Neuron (in vitro differentiated cells): ENCODE measurements around the gene MYO1E.

Experiments
- H2AFZ ChIP-seq: one replicate; pipeline ENCODE4 v1.6.1; 2013; ENCODE audit warnings: low read depth, mild to moderate bottlenecking, inconsistent platforms, low read length, moderate library complexity
- H3K27me3 ChIP-seq: one replicate; pipeline ENCODE4 v1.6.1; 2013; ENCODE audit warnings: low read length; ENCODE audit not compliant: insufficient read depth
- H3K36me3 ChIP-seq: one replicate; pipeline ENCODE4 v1.6.1; 2013; ENCODE audit warnings: low read length; ENCODE audit not compliant: insufficient read depth
- H3K4me1 ChIP-seq: one replicate; pipeline ENCODE4 v1.6.1; 2013; ENCODE audit warnings: low read length; ENCODE audit not compliant: insufficient read depth
- H3K4me3 ChIP-seq: 2 replicates; pipeline ENCODE4 v1.5.1; 2013; ENCODE audit warnings: mild to moderate bottlenecking, low read length, moderate library complexity
- H3K9me3 ChIP-seq: one replicate; pipeline ENCODE4 v1.6.1; 2013; ENCODE audit warnings: low read length

Gene MYO1E

GRCh38 chr15:59378855-59379254, 6.2 kb upstream of the MYO1E start:
- Histone ChIP-seq H3K9me3 (no peaks in the 10 kb centered on the region), H3K36me3 (no peaks in the 10 kb centered on the region), H2AFZ (no peak overlapping the region), H3K4me3 (no peak overlapping the region), H3K27me3 (no peaks in the 10 kb centered on the region), H3K4me1 (peaks cover 7% of the 10 kb centered on the region)

GRCh38 chr15:59377924-59378323, 5.3 kb upstream of the MYO1E start:
- no peak overlapping the region for H2AFZ ChIP-seq
- no peaks in the 10 kb centered on the region for H3K36me3 ChIP-seq
- H3K4me1 ChIP-seq = peaks cover 9% of the 10 kb centered on the region
- no peak overlapping the region for H3K4me3 ChIP-seq
- H3K27me3 ChIP-seq = no peaks in the 10 kb centered on the region
- no peaks in the 10 kb centered on the region for H3K9me3 ChIP-seq

GRCh38 chr15:59376733-59377132, 4.1 kb upstream of the MYO1E start:
- Histone ChIP-seq H3K36me3 (no peaks in the 10 kb centered on the region), H2AFZ (no peak overlapping the region), H3K27me3 (no peaks in the 10 kb centered on the region), H3K9me3 (no peaks in the 10 kb centered on the region), H3K4me3 (no peak overlapping the region), H3K4me1 (peaks cover 9% of the 10 kb centered on the region)

GRCh38 chr15:59373215-59373614, 544 bp upstream of the MYO1E start:
- no peaks in the 10 kb centered on the region for H3K9me3 ChIP-seq
- peaks cover 8% of the 10 kb centered on the region for H3K4me1 ChIP-seq
- peak overlapping the region; percentile 75 for H3K4me3 ChIP-seq
- H3K36me3 ChIP-seq = no peaks in the 10 kb centered on the region
- H3K27me3 ChIP-seq = no peaks in the 10 kb centered on the region
- peak overlapping the region; percentile 96 for H2AFZ ChIP-seq

DNA sequence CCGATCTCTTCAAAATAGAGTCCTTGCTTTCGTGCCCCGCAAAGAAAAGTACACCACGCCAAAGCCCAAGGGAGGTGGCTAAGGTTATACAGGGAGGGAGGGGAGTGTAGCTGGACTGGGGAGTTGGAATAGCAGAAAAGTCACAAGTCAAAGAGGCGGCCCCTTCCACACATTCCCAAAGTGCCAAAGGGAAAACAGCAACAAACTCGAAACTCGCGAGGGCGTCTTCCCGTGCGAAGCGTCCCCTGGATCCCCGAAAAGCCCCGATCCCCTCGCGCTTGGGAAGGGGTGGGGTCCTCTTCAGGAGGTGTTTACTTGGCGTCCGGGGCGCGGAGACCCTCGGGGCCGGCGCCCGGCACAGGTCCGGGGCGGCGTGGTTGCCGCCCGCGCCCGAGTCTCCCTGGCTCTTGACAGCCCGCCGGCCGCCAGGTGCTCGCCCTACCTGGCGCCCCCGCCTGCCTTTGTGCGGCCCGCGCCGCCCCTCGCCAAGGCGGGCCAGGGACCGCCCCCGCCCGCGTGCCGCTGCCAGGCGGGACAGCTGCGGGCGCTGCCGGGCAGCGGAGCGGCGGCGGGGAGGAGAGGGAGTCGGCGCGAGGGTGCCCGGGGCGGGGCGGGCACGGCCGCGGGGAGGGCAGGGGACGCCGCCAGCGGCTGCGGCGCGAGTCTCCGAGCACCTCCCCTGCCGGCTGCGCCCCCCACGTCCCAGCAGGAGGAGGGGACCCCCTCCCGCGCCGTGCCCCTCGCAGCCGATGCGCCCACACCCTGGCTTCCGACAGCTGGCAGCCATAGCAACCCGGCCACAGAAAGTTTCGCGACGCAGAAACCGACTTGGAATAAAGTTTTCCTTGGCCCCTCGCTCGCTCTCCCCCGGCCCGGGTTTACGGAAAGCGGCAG, 966 bp downstream of the MYO1E start:
- Histone ChIP-seq H3K36me3 (no peaks in the 10 kb centered on the region), H3K9me3 (no peaks in the 10 kb centered on the region)

GRCh38 chr15:59369597-59369996, 3.1 kb downstream of the MYO1E start:
- no peaks in the 10 kb centered on the region for H3K9me3 ChIP-seq
- H3K4me3 ChIP-seq = no peak overlapping the region
- H3K27me3 ChIP-seq = no peaks in the 10 kb centered on the region
- no peaks in the 10 kb centered on the region for H3K36me3 ChIP-seq
- H2AFZ ChIP-seq = no peak overlapping the region
- H3K4me1 ChIP-seq = peaks cover 8% of the 10 kb centered on the region

More for the DNA sequence above, 966 bp downstream of the MYO1E start:
- Histone ChIP-seq H3K4me3 (peak overlapping the region; percentile 75), H3K27me3 (no peaks in the 10 kb centered on the region), H3K4me1 (peaks cover 8% of the 10 kb centered on the region), H2AFZ (peak overlapping the region; percentile 97)

DNA sequence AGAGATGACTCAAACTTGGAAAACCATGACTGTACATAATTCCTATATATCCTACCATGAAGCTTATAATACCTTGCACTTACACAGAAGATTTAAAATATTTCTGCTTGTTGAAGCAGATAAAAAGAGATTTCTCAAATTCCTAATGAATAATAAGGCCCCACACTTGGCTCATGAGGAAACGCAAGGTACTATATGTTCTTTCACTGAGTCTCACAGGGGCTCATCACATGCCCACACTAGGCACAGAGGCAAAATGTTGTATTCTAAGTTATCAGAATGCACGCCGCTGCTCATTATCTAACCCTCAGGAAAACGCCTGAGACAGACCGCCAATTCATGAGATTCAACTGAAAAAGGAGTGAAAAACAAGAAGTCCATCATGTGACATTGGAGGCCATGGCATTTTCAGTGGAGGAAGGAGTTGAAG, 5.6 kb downstream of the MYO1E start:
- H3K4me3 ChIP-seq = no peak overlapping the region
- no peaks in the 10 kb centered on the region for H3K36me3 ChIP-seq
- H3K4me1 ChIP-seq = peaks cover 5% of the 10 kb centered on the region
- H3K9me3 ChIP-seq = no peaks in the 10 kb centered on the region
- H2AFZ ChIP-seq = no peak overlapping the region
- H3K27me3 ChIP-seq = no peaks in the 10 kb centered on the region

GRCh38 chr15:59366333-59367021, 6.2 kb downstream of the MYO1E start:
- no peaks in the 10 kb centered on the region for H3K9me3 ChIP-seq
- H3K36me3 ChIP-seq = no peaks in the 10 kb centered on the region
- H3K4me1 ChIP-seq = peaks cover 4% of the 10 kb centered on the region
- no peak overlapping the region for H3K4me3 ChIP-seq
- H3K27me3 ChIP-seq = no peaks in the 10 kb centered on the region
- no peak overlapping the region for H2AFZ ChIP-seq

- no peak overlapping the region for H3K4me3 ChIP-seq
- no peaks in the 10 kb centered on the region for H3K9me3 ChIP-seq
- no peaks in the 10 kb centered on the region for H3K36me3 ChIP-seq
- no peaks in the 10 kb centered on the region for H3K4me1 ChIP-seq
- no peak overlapping the region for H2AFZ ChIP-seq
- H3K27me3 ChIP-seq = no peaks in the 10 kb centered on the region
Observed at GRCh38 chr15:59364248-59364647, 8.4 kb downstream of the MYO1E start.

- Histone ChIP-seq H3K4me3 (no peak overlapping the region), H3K36me3 (no peaks in the 10 kb centered on the region), H3K9me3 (no peaks in the 10 kb centered on the region), H3K4me1 (no peaks in the 10 kb centered on the region), H3K27me3 (no peaks in the 10 kb centered on the region), H2AFZ (no peak overlapping the region)
Observed at GRCh38 chr15:59362331-59362730, 10.3 kb downstream of the MYO1E start.

GRCh38 chr15:59360896-59361295, 11.8 kb downstream of the MYO1E start:
- H3K4me3 ChIP-seq = no peak overlapping the region
- H2AFZ ChIP-seq = no peak overlapping the region
- no peaks in the 10 kb centered on the region for H3K9me3 ChIP-seq
- H3K27me3 ChIP-seq = no peaks in the 10 kb centered on the region
- H3K4me1 ChIP-seq = no peaks in the 10 kb centered on the region
- no peaks in the 10 kb centered on the region for H3K36me3 ChIP-seq

DNA sequence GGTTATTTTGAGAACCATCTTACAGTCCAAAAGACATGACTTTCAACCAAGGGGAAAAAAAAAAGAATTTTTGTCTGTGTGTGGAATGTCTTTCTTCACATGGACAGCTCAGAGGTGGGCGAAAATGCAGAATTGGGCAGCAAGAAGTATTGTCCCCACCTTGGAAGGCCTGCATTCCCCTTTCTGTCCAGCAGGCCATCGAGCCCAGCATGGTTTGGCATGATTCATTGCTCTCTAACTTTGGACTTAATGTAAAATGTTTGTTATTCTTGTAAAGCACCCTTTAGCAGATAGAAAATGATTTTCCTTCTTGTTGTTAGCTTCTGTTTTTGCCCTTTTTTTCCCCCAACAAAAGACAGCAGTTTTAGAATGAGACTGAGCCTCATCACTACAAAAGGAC, 12.4 kb downstream of the MYO1E start:
- no peaks in the 10 kb centered on the region for H3K27me3 ChIP-seq
- no peak overlapping the region for H2AFZ ChIP-seq
- no peaks in the 10 kb centered on the region for H3K4me1 ChIP-seq
- H3K9me3 ChIP-seq = no peaks in the 10 kb centered on the region
- no peak overlapping the region for H3K4me3 ChIP-seq
- H3K36me3 ChIP-seq = no peaks in the 10 kb centered on the region

- Histone ChIP-seq H3K4me3 (no peak overlapping the region), H2AFZ (no peak overlapping the region), H3K4me1 (no peaks in the 10 kb centered on the region), H3K9me3 (no peaks in the 10 kb centered on the region), H3K36me3 (no peaks in the 10 kb centered on the region), H3K27me3 (no peaks in the 10 kb centered on the region)
Observed at GRCh38 chr15:59355730-59356129, 16.9 kb downstream of the MYO1E start.
